Parathyroid adenoma (tissue), 2 donors: ENCODE results near the gene FAM193A.

ENCODE experiments used
- H2AFZ ChIP-seq: fragments of 300-600 bp; sonication (generic); one replicate; pipeline ENCODE4 v1.7.0; 2017; ENCODE audit warnings: antibody characterized with exemption, mild to moderate bottlenecking
- H3K27ac ChIP-seq: fragments of 300-600 bp; sonication (generic); one replicate; pipeline ENCODE4 v1.7.0; 2017
- H3K27me3 ChIP-seq: fragments of 300-600 bp; sonication (generic); one replicate; pipeline ENCODE4 v1.7.0; 2017; ENCODE audit warnings: low read length; ENCODE audit not compliant: control insufficient read depth, insufficient read depth
- H3K36me3 ChIP-seq: fragments of 300-600 bp; sonication (generic); one replicate; pipeline ENCODE4 v1.7.0; 2017; ENCODE audit warnings: low read length; ENCODE audit not compliant: control insufficient read depth, insufficient read depth
- H3K4me1 ChIP-seq: fragments of 300-600 bp; sonication (generic); one replicate; pipeline ENCODE4 v1.7.0; 2017; ENCODE audit warnings: control low read depth
- H3K4me2 ChIP-seq: fragments of 300-600 bp; sonication (generic); one replicate; pipeline ENCODE4 v1.7.0; 2017; ENCODE audit warnings: low read length
- H3K4me3 ChIP-seq: fragments of 300-600 bp; sonication (generic); one replicate; pipeline ENCODE4 v1.7.0; 2017; ENCODE audit warnings: low read depth, low read length
- H3K79me2 ChIP-seq: fragments of 300-600 bp; sonication (generic); one replicate; pipeline ENCODE4 v1.7.0; 2017; ENCODE audit warnings: control low read depth
- H3K9ac ChIP-seq: fragments of 300-600 bp; sonication (generic); one replicate; pipeline ENCODE4 v1.7.0; 2017; ENCODE audit warnings: mild to moderate bottlenecking
- H3K9me3 ChIP-seq: fragments of 300-600 bp; sonication (generic); one replicate; pipeline ENCODE4 v1.7.0; 2017; ENCODE audit warnings: low read length; ENCODE audit not compliant: control insufficient read depth
- TF ChIP-seq, protein P1 (sequence below): fragments of 300-600 bp; sonication (generic); IDR thresholded peaks from one replicate; pipeline ENCODE4 v1.7.0; 2017; ENCODE audit warnings: antibody characterized with exemption, mild to moderate bottlenecking
- donor health status: primary hyperparathyroidism.

The FAM193A gene

DNA sequence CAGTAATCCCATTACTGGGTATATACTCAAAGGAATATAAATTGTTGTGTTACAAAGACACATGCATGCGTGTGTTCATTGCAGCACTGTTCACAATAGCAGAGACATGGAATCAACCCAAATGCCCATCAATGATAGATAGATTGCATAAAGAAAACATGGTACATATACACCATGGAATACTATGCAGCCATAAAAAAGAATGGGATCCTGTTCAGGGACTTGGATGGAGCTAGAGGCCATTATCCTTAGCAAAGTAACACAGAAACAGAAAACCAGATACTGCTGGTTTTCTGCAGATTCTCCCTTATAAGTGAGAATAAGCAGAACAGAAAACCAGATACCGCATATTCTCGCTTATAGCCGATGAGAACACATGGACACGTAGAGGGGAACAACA lies 43.5 kb downstream of the FAM193A start:
- TF ChIP-seq, protein P1, sequence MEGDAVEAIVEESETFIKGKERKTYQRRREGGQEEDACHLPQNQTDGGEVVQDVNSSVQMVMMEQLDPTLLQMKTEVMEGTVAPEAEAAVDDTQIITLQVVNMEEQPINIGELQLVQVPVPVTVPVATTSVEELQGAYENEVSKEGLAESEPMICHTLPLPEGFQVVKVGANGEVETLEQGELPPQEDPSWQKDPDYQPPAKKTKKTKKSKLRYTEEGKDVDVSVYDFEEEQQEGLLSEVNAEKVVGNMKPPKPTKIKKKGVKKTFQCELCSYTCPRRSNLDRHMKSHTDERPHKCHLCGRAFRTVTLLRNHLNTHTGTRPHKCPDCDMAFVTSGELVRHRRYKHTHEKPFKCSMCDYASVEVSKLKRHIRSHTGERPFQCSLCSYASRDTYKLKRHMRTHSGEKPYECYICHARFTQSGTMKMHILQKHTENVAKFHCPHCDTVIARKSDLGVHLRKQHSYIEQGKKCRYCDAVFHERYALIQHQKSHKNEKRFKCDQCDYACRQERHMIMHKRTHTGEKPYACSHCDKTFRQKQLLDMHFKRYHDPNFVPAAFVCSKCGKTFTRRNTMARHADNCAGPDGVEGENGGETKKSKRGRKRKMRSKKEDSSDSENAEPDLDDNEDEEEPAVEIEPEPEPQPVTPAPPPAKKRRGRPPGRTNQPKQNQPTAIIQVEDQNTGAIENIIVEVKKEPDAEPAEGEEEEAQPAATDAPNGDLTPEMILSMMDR, result no peak
- no peaks in the 10 kb centered on the region for H3K27me3 ChIP-seq
- H3K27ac ChIP-seq, result no peak overlapping the region
- no peak overlapping the region for H2AFZ ChIP-seq
- no peak overlapping the region for H3K4me2 ChIP-seq
- H3K79me2 ChIP-seq, result peaks cover 42% of the 10 kb centered on the region
- H3K4me3 ChIP-seq, result no peak overlapping the region
- no peaks in the 10 kb centered on the region for H3K36me3 ChIP-seq
- H3K4me1 ChIP-seq, result no peaks in the 10 kb centered on the region
- H3K9me3 ChIP-seq, result no peaks in the 10 kb centered on the region
- H3K9ac ChIP-seq, result no peak overlapping the region

DNA sequence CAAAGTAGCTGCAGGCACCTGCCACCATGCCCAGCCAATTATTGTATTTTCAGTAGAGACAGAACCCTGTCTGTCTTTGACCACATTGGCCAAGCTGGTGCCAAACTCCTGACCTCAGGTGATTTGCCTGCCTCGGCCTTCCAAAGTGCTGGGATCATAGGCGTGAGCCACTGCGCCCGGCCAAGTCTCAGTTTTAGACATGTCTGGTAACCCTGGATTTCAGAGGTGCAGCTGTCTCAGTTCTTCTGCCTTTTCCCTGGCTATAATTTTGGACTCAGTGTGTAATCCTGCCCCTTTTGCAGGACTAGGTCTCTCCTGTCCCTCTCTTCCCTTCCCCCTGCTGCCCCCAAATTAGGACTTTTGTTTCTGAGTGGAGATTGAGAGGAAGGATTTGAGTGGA lies 46.6 kb downstream of the FAM193A start:
- H3K4me3 ChIP-seq, result no peak overlapping the region
- H3K27me3 ChIP-seq, result no peaks in the 10 kb centered on the region
- no peak overlapping the region for H3K9ac ChIP-seq
- H3K79me2 ChIP-seq, result peaks cover 33% of the 10 kb centered on the region
- H3K27ac ChIP-seq, result no peak overlapping the region
- no peaks in the 10 kb centered on the region for H3K9me3 ChIP-seq
- no peak overlapping the region for H3K4me2 ChIP-seq
- H3K36me3 ChIP-seq, result no peaks in the 10 kb centered on the region
- no peaks in the 10 kb centered on the region for H3K4me1 ChIP-seq
- no peak overlapping the region for H2AFZ ChIP-seq
- TF ChIP-seq, protein P1, result no peak

DNA sequence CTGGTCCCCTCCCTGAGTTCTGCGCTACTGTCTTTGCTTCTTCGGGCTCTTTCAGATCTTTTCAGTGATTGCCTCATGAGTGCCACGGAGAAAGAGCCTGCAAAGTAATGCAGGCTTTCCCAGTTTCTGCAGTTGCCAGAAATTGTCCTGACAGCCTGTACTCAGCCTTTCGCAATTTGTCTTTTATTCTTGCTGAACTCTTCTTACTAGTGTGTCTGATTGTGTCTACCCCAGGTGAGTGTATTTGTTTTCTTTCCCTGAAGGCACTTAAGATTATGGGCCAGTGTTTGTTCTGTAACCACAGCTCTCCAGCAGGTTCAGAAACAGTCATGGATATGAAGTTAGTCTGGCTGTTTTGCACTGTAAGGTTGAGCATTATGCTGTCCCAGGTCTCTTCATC lies 47.1 kb downstream of the FAM193A start:
- Histone ChIP-seq H3K36me3 (no peaks in the 10 kb centered on the region), H3K27ac (no peak overlapping the region), H3K9ac (no peak overlapping the region), H3K27me3 (no peaks in the 10 kb centered on the region), H3K4me3 (no peak overlapping the region), H3K79me2 (peaks cover 37% of the 10 kb centered on the region), H3K4me2 (no peak overlapping the region), H2AFZ (no peak overlapping the region), H3K4me1 (no peaks in the 10 kb centered on the region), H3K9me3 (no peaks in the 10 kb centered on the region)
- TF ChIP-seq, protein P1, result no peak

DNA sequence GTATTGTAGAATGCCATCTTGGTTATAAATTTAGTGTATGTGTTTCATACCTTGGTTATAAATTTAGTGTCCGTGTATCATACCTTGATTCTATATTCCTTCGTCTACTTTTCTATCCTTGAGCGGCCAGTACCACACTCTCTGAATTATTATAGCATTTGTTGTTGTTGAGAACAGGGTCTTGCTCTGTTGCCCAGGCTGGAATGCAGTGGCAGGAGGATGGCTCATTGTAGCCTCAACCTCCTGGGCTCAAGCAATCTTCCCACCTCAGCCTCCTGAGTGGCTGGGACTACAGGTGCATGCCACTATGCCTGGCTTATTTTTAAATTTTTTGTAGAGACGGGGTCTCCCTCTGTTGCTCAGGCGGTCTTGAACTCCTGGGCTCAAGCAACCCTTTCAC lies 50.1 kb downstream of the FAM193A start:
- Histone ChIP-seq H3K4me2 (no peak overlapping the region), H3K9me3 (no peaks in the 10 kb centered on the region), H3K27ac (no peak overlapping the region), H3K4me1 (no peaks in the 10 kb centered on the region), H3K9ac (no peak overlapping the region), H3K36me3 (no peaks in the 10 kb centered on the region), H2AFZ (no peak overlapping the region), H3K79me2 (peaks cover 31% of the 10 kb centered on the region), H3K27me3 (no peaks in the 10 kb centered on the region), H3K4me3 (no peak overlapping the region)
- TF ChIP-seq, protein P1, result no peak

DNA sequence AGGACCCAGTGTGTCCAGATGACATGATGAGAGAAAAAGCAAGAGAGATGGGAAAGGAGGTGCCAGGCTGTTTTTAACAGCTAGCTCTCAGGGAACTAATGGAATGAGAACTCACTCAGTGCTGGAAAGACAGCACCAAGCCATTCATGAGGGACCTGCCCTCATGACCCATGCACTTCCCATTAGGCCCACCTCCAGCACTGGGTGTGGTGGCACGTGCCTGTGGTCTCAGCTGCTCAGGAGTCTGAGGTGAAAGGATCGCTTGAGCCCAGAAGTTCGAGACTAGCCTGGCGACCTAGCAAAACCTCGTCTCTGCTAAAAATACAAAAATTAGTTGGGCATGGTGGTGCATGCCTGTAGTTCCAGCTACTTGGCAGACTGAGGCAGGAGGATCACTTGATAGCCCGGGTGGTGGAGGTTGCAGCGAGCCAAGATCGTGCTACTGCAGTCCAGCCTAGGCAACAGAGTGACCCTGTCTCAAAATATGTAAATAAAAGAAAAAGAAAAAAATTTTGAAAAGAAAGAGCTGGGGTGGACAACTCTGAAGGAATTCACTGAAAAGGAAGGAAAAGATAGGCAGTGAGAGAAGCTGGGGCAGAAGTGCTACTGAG lies 50.9 kb downstream of the FAM193A start:
- H3K27ac ChIP-seq, result no peak overlapping the region
- H2AFZ ChIP-seq, result no peak overlapping the region
- H3K4me1 ChIP-seq, result no peaks in the 10 kb centered on the region
- no peaks in the 10 kb centered on the region for H3K27me3 ChIP-seq
- no peak overlapping the region for H3K9ac ChIP-seq
- TF ChIP-seq, protein P1, result no peak
- no peak overlapping the region for H3K4me2 ChIP-seq
- H3K9me3 ChIP-seq, result no peaks in the 10 kb centered on the region
- peaks cover 25% of the 10 kb centered on the region for H3K79me2 ChIP-seq
- no peak overlapping the region for H3K4me3 ChIP-seq
- H3K36me3 ChIP-seq, result no peaks in the 10 kb centered on the region
